H1 (cell line): Measurements from ENCODE around the gene GSDMA. TPM values are rescaled to one million over a fixed set of nuclear protein-coding genes. Genes with fewer than 3 reads are reported as not detected.

ENCODE experiments used
- CTCF ChIA-PET: fragments of 300-600 bp; sonication (Branson Sonifier 250); formaldehyde crosslinking; loops from one replicate; lab custom pipeline; 2021; ENCODE audit not compliant: partially characterized antibody; lab: Charles Lee
- POLR2A ChIA-PET: fragments of 300-600 bp; sonication (Branson Sonifier 250); formaldehyde crosslinking; loops from one replicate; lab custom pipeline; 2021; ENCODE audit warnings: inconsistent platforms; ENCODE audit not compliant: partially characterized antibody; lab: Charles Lee
- DNase-seq, 2 experiments: peaks; one replicate each; pipeline versions ENCODE4 v3.0.0 to v3.0.0-alpha.2; 2010 to 2022; ENCODE audit warnings: low spot score in 2 of 2, low read depth in 1 of 2, mixed read lengths in 1 of 2
- FAIRE-seq: peaks from 2 replicates; lab custom pipeline; 2011; peaks lifted over from hg19 to GRCh38; lab: Jason Lieb, UNC
- H2AFZ ChIP-seq: 2 replicates; pipeline ENCODE4 v1.8.1; 2012; ENCODE audit warnings: low read length, inconsistent platforms
- H2AK5ac ChIP-seq: 2 replicates; pipeline ENCODE4 v1.6.1; 2013; ENCODE audit warnings: low read depth, low read length
- H2BK120ac ChIP-seq: replicated peaks from 2 replicates; pipeline ENCODE3; 2013; ENCODE audit warnings: low read depth, low read length, inconsistent platforms
- H2BK12ac ChIP-seq: 2 replicates; pipeline ENCODE4 v1.6.1; 2013; ENCODE audit warnings: low read depth, low read length
- H2BK15ac ChIP-seq: 2 replicates; pipeline ENCODE4 v1.6.1; 2013; ENCODE audit warnings: low read length
- H2BK20ac ChIP-seq: 2 replicates; pipeline ENCODE4 v1.6.1; 2013; ENCODE audit warnings: low read length
- H2BK5ac ChIP-seq: 2 replicates; pipeline ENCODE4 v1.6.1; 2013; ENCODE audit warnings: low read depth, low read length
- H3K14ac ChIP-seq: 2 replicates; pipeline ENCODE4 v1.6.1; 2013; ENCODE audit warnings: inconsistent platforms; ENCODE audit not compliant: insufficient read length
- H3K18ac ChIP-seq: 2 replicates; pipeline ENCODE4 v1.6.1; 2013; ENCODE audit warnings: low read length; ENCODE audit errors: extremely low read depth
- H3K23ac ChIP-seq: 2 replicates; pipeline ENCODE4 v1.6.1; 2013; ENCODE audit warnings: inconsistent platforms; ENCODE audit not compliant: insufficient read length
- H3K23me2 ChIP-seq: 2 replicates; pipeline ENCODE4 v1.6.1; 2013; ENCODE audit warnings: low read depth, low read length
- H3K27ac ChIP-seq: 2 replicates; pipeline ENCODE4 v1.6.1; 2011; ENCODE audit warnings: low read depth, low read length, inconsistent platforms
- H3K27me3 ChIP-seq, 4 experiments: replicated peaks in 1 of 4; 1 replicate in 1 of 4; 2 replicates in 3 of 4; pipeline versions ENCODE4 v1.6.1 to v1.8.1; 2011 to 2013; ENCODE audit warnings: low read length in 3 of 4, mild to moderate bottlenecking in 3 of 4, inconsistent platforms in 2 of 4, mixed read lengths in 2 of 4, moderate library complexity in 1 of 4; ENCODE audit not compliant: control insufficient read depth in 3 of 4, insufficient read depth in 3 of 4; ENCODE audit errors: extremely low read depth in 1 of 4
- H3K36me3 ChIP-seq, 4 experiments: 2 replicates each; pipeline versions ENCODE4 v1.6.1 to v1.8.1; 2011 to 2013; ENCODE audit warnings: mild to moderate bottlenecking in 4 of 4, low read length in 3 of 4, moderate library complexity in 2 of 4, control low read depth in 1 of 4, inconsistent platforms in 1 of 4; ENCODE audit not compliant: insufficient read depth in 4 of 4, control insufficient read depth in 2 of 4
- H3K4ac ChIP-seq: replicated peaks from 2 replicates; pipeline ENCODE3; 2013; ENCODE audit warnings: low read length, low read depth, mixed read lengths, inconsistent platforms; ENCODE audit not compliant: insufficient read length
- H3K4me1 ChIP-seq, 4 experiments: replicated peaks in 1 of 4; 1 replicate in 1 of 4; 2 replicates in 3 of 4; pipeline versions ENCODE4 v1.6.1 to v1.8.1; 2011 to 2013; ENCODE audit warnings: low read length in 3 of 4, inconsistent platforms in 2 of 4, mixed read lengths in 1 of 4; ENCODE audit not compliant: insufficient read depth in 4 of 4, control insufficient read depth in 3 of 4
- H3K4me2 ChIP-seq, 2 experiments: 2 replicates each; pipeline versions ENCODE4 v1.6.1 to v1.8.1; 2011 to 2013; ENCODE audit warnings: low read depth in 2 of 2, low read length in 2 of 2, control low read depth in 1 of 2, inconsistent platforms in 1 of 2, mild to moderate bottlenecking in 1 of 2; ENCODE audit not compliant: insufficient read depth in 1 of 2
- H3K4me3 ChIP-seq, 4 experiments: fragments of 200-600, 300-600 bp in 1 of 4; sonication (generic), shearing (Covaris generic), sonication (Bioruptor Twin) in 1 of 4; 2 replicates each; pipeline versions ENCODE4 v1.5.1 to v1.8.1; 2011 to 2016; ENCODE audit warnings: low read length in 4 of 4, low read depth in 3 of 4, control low read depth in 2 of 4, inconsistent platforms in 2 of 4, mild to moderate bottlenecking in 2 of 4, mixed read lengths in 1 of 4, moderate library complexity in 1 of 4; ENCODE audit not compliant: insufficient read depth in 2 of 4; ENCODE audit errors: extremely low read depth in 1 of 4
- H3K56ac ChIP-seq: replicated peaks from 2 replicates; pipeline ENCODE3; 2013; ENCODE audit warnings: low read depth, mild to moderate bottlenecking, mixed read lengths, low read length, inconsistent platforms; ENCODE audit not compliant: insufficient read length
- H3K79me1 ChIP-seq: 2 replicates; pipeline ENCODE4 v1.6.1; 2013; ENCODE audit warnings: low read depth, low read length, control low read depth
- H3K79me2 ChIP-seq, 2 experiments: 2 replicates each; pipeline versions ENCODE4 v1.6.1 to v1.8.1; 2012 to 2013; ENCODE audit warnings: low read length in 2 of 2, mild to moderate bottlenecking in 2 of 2, inconsistent platforms in 1 of 2; ENCODE audit not compliant: insufficient read depth in 2 of 2, control insufficient read depth in 1 of 2
- H3K9ac ChIP-seq, 4 experiments: replicated peaks in 1 of 4; 1 replicate in 1 of 4; 2 replicates in 3 of 4; pipeline versions ENCODE4 v1.6.1 to v1.8.1; 2011 to 2013; ENCODE audit warnings: low read depth in 3 of 4, low read length in 3 of 4, control low read depth in 2 of 4, mild to moderate bottlenecking in 2 of 4, moderate library complexity in 2 of 4, inconsistent platforms in 1 of 4; ENCODE audit errors: extremely low read depth in 1 of 4
- H3K9me3 ChIP-seq, 2 experiments: 2 replicates each; pipeline versions ENCODE4 v1.6.1 to v1.8.1; 2012 to 2013; ENCODE audit warnings: mild to moderate bottlenecking in 2 of 2, moderate library complexity in 2 of 2, control low read depth in 1 of 2, inconsistent platforms in 1 of 2, low read depth in 1 of 2, low read length in 1 of 2, mixed read lengths in 1 of 2; ENCODE audit not compliant: insufficient read depth in 2 of 2
- H4K20me1 ChIP-seq, 2 experiments: replicated peaks in 1 of 2; 2 replicates each; pipeline versions ENCODE3 to v1.8.1; 2011 to 2013; ENCODE audit warnings: inconsistent platforms in 2 of 2, low read length in 2 of 2, mild to moderate bottlenecking in 1 of 2; ENCODE audit not compliant: insufficient read depth in 2 of 2, control insufficient read depth in 1 of 2
- H4K5ac ChIP-seq: 2 replicates; pipeline ENCODE4 v1.6.1; 2013; ENCODE audit warnings: low read length, low read depth, mixed read lengths, inconsistent platforms; ENCODE audit not compliant: insufficient read length
- H4K8ac ChIP-seq: 2 replicates; pipeline ENCODE4 v1.8.0; 2013; ENCODE audit warnings: mild to moderate bottlenecking, moderate library complexity, low read length, inconsistent platforms; ENCODE audit not compliant: insufficient read depth; ENCODE audit errors: extremely low read depth
- H4K91ac ChIP-seq: replicated peaks from 2 replicates; pipeline ENCODE3; 2013; ENCODE audit warnings: low read length, mixed read lengths, inconsistent platforms; ENCODE audit not compliant: insufficient read length
- CBX5 ChIP-seq: fragments of 300-800, 300-1000 bp; sonication (generic); IDR thresholded peaks from 2 replicates; pipeline ENCODE4 v1.7.1; 2016; ENCODE audit warnings: antibody characterized with exemption, low read length, low read depth
- CBX8 ChIP-seq: fragments of 300-800, 300-1000 bp; sonication (generic); IDR thresholded peaks from 2 replicates; pipeline ENCODE4 v1.7.1; 2016; ENCODE audit warnings: low read depth, low read length, borderline replicate concordance
- CHD1 ChIP-seq: IDR thresholded peaks from 2 replicates; pipeline ENCODE4 v1.6.1; 2012; ENCODE audit warnings: low read depth, low read length, improper control_type of control experiment
- EP300 ChIP-seq, 2 experiments: IDR thresholded peaks; 1 replicate in 1 of 2; 2 replicates in 1 of 2; pipeline ENCODE4 v1.6.1; 2011 to 2012; ENCODE audit warnings: low read depth in 2 of 2, low read length in 2 of 2, mild to moderate bottlenecking in 2 of 2, borderline replicate concordance in 1 of 2, inconsistent platforms in 1 of 2, moderate library complexity in 1 of 2
- NANOG ChIP-seq: IDR thresholded peaks from 2 replicates; pipeline ENCODE4 v1.6.1; 2011; ENCODE audit warnings: low read length, low read depth, mild to moderate bottlenecking, inconsistent platforms; ENCODE audit not compliant: insufficient read depth, poor library complexity, severe bottlenecking
- NRF1 ChIP-seq: IDR thresholded peaks from 2 replicates; pipeline ENCODE4 v1.6.1; 2011; ENCODE audit warnings: mild to moderate bottlenecking, low read depth, low read length, improper control_type of control experiment
- POLR2A ChIP-seq, 2 experiments: IDR thresholded peaks; 1 replicate in 1 of 2; 2 replicates in 1 of 2; pipeline ENCODE4 v1.6.1; 2011; ENCODE audit warnings: low read depth in 2 of 2, low read length in 2 of 2, mild to moderate bottlenecking in 2 of 2; ENCODE audit errors: control extremely low read depth in 1 of 2
- RFX5 ChIP-seq: IDR thresholded peaks from 2 replicates; pipeline ENCODE4 v1.6.1; 2011; ENCODE audit warnings: low read depth, low read length, improper control_type of control experiment, borderline replicate concordance
- SAP30 ChIP-seq: fragments of 300-600 bp; sonication (generic); IDR thresholded peaks from 2 replicates; pipeline ENCODE4 v1.7.1; 2012; ENCODE audit warnings: low read length, moderate library complexity, mild to moderate bottlenecking, inconsistent platforms; ENCODE audit not compliant: insufficient read depth, insufficient replicate concordance
- SP1 ChIP-seq: IDR thresholded peaks from 2 replicates; pipeline ENCODE4 v1.6.1; 2011; ENCODE audit warnings: low read depth, low read length
- WGBS, 2 experiments: shearing (Covaris generic) in 1 of 2; methylation state at CpG; one replicate each; pipeline versions ENCODE4 v1.1.6 to v1.1.7; 2013 to 2015; ENCODE audit warnings: low lambda C conversion rate in 2 of 2, mixed read lengths in 2 of 2, inconsistent platforms in 1 of 2, low coverage in 1 of 2, missing lambda C conversion rate in 1 of 2; ENCODE audit not compliant: insufficient replicate concordance in 2 of 2, insufficient coverage in 1 of 2, insufficient read length in 1 of 2; ENCODE audit errors: extremely low coverage in 1 of 2, missing lambda C conversion rate in 1 of 2; 5-methylcytosine and 5-hydroxymethylcytosine counted together
- polyA plus RNA-seq, 7 experiments: library from polyadenylated mRNA; depleted of rRNA in 3 of 7; stranded (reverse) in 5 of 7; unstranded in 2 of 7; fragments of >200 nt in 5 of 7; fragments of 200-250 nt in 2 of 7; gene quantifications; 1 replicate in 5 of 7; 2 replicates in 1 of 7; 4 replicates in 1 of 7; pipeline versions ENCODE4 v1.2.1 to v1.2.3, GENCODE V29; 2011 to 2013; ENCODE audit warnings: missing spikeins in 2 of 7, mixed read lengths in 2 of 7
- total RNA-seq: library from RNA; stranded (reverse); fragmentation: NEBNext Ultra II Directional; extraction: Animal tissue kit (Norgen Biotek cat#: 25700); gene quantifications from 2 replicates; pipeline ENCODE4 v1.2.1, GENCODE V29; 2021

Gene GSDMA
- total and polyA plus RNA-seq, 2 of the 8 experiments (the other 6 are each of a cell fraction or from before 2014, with no cell fraction given), result 0.03 TPM; not detected in 1

GRCh38 chr17:39980351-39981206 lies 17.8 kb downstream of the GSDMA start, which contains the start of gene PSMD3:
PSMD3 (plus strand) TSS chr17:39980807; CDS start chr17:39980971, 164 bp downstream.
- DNase-seq (peak; percentile 98 to 99), FAIRE-seq (peak; percentile 32)
- Histone ChIP-seq H3K9ac (peak within 1 kb of the TSS; percentile 85 to 95 (median 90)), H3K36me3 (peaks cover 9 to 15% (median 13%) of the 10 kb centered on the region in 4 experiments), H3K27me3 (no peaks in the 10 kb centered on the region), H3K4me1 (peaks cover 0 to 6% (median 3%) of the 10 kb centered on the region in 4 experiments; a peak in 5 of 7 replicates), H3K27ac (peak within 1 kb of the TSS; percentile 83), H3K4me3 (peak within 1 kb of the TSS; percentile 79 to 99 (median 90)), H2BK15ac (peak within 1 kb of the TSS; percentile 99; the same call in 1 of the 2 replicates), H3K23ac (no peak within 1 kb of the TSS), H2BK20ac (0 out of 2 replicates have a peak within 1 kb of the TSS, but pooled peaks have one; percentile 72), H2BK120ac (no peak within 1 kb of the TSS), H3K56ac (peak within 1 kb of the TSS; percentile 43), H3K14ac (no peak within 1 kb of the TSS), H4K8ac (peak within 1 kb of the TSS; percentile 92), H3K79me2 (peaks cover 12 to 28% of the 10 kb centered on the region in 2 experiments), H2BK12ac (peak within 1 kb of the TSS; percentile 13), H2AFZ (peak within 1 kb of the TSS; percentile 77), H3K4ac (peak within 1 kb of the TSS; percentile 10), H4K20me1 (peaks cover 4 to 17% of the 10 kb centered on the region in 2 experiments), H3K79me1 (peaks cover 4% of the 10 kb centered on the region; the same call in 1 of the 2 replicates), H2BK5ac (peak within 1 kb of the TSS; percentile 85), H2AK5ac (no peak within 1 kb of the TSS), H3K18ac (peak within 1 kb of the TSS; percentile 55), H3K23me2 (peaks cover 17% of the 10 kb centered on the region), H3K9me3 (no peaks in the 10 kb centered on the region), H4K91ac (peak within 1 kb of the TSS; percentile 70), H3K4me2 (peak within 1 kb of the TSS; percentile 69 to 90), H4K5ac (peak within 1 kb of the TSS; percentile 32)
- ChIA-PET CTCF (interaction anchor here (0.6 to 2.7 kb wide), 11 partner anchors 8 to 359 kb away, joined by 3 to 31 read pairs (median 6); no protein-coding TSS in a partner anchor), POLR2A (interaction anchor here (0.6 to 2.1 kb wide), 22 partner anchors 9 to 160 kb away, joined by 3 to 7 read pairs (median 4); partner anchors contain the start of genes CASC3, CSF3, GSDMA and LRRC3C)
- 1% methylated on average over 70 of the region's 84 CpGs; no CpG with 5 or more reads in 1 of the 2 experiments for WGBS, 2 experiments
- TF ChIP-seq CHD1, result no peak; the same call in 1 of the 2 replicates
- peak in 1 of 2 experiments; percentile 91; a peak in 1 of 3 replicates for TF ChIP-seq EP300 (IDR thresholded peaks at IDR 0.05; ENCODE audit: borderline replicate concordance in 1 of 2, low read depth in 2 of 2, low read length in 2 of 2)
- TF ChIP-seq CBX8, result no peak
- peak; percentile 45 to 92 for TF ChIP-seq POLR2A (IDR thresholded peaks at IDR 0.05; ENCODE audit: control extremely low read depth in 1 of 2, low read depth in 2 of 2, low read length in 2 of 2)
- TF ChIP-seq NANOG, result no peak
- TF ChIP-seq CBX5, result no peak
- no peak for TF ChIP-seq SAP30
- no peak for TF ChIP-seq NRF1
- peak; percentile 88 for TF ChIP-seq SP1
- peak; percentile 99 for TF ChIP-seq RFX5
